ENCODE data around the gene MAP3K20. TPM values are rescaled to one million over a fixed set of nuclear protein-coding genes. Genes with fewer than 3 reads are reported as not detected.
A peak's percentile ranks its signal among the peaks of the same experiment; 100 is the strongest.

MAP3K20 gene
- polyA plus RNA-seq, 1 experiment: 74.6 TPM

- H3K4me3 ChIP-seq (ENCODE audit: low read depth, low read length): no peak overlapping the region
- CTCF ChIA-PET: interaction anchor here (0.5 to 9.9 kb wide), 43 partner anchors 11 to 1434 kb away, joined by 3 to 324 read pairs (median 6); no protein-coding TSS in a partner anchor
- DNase-seq (ENCODE audit: low read depth, low spot score): peak; percentile 79
- peak; percentile 33 for TF ChIP-seq CTCF (IDR thresholded peaks at IDR 0.05; ENCODE audit: low read depth, low read length)
- H3K9me3 ChIP-seq (ENCODE audit: control insufficient read depth, insufficient read depth, low read length): no peaks in the 10 kb centered on the region
- peak overlapping the region; percentile 69 for H3K27ac ChIP-seq (ENCODE audit: low read depth, low read length)
- H3K27me3 ChIP-seq (ENCODE audit: control insufficient read depth, insufficient read depth, low read length): no peaks in the 10 kb centered on the region
- POLR2A ChIA-PET: interaction anchor here (0.6 to 2.0 kb wide), 8 partner anchors 20 to 189 kb away, joined by 3 to 13 read pairs (median 5); no protein-coding TSS in a partner anchor
Observed at GRCh38 chr2:173028671-173029070, 47.0 kb upstream of the MAP3K20 start.

- TF ChIP-seq CTCF (IDR thresholded peaks at IDR 0.05; ENCODE audit: low read depth, low read length): no peak
- POLR2A ChIA-PET: interaction anchor here (0.6 kb wide), 1 partner anchor 25 kb away, joined by 4 read pairs; no protein-coding TSS in a partner anchor
- CTCF ChIA-PET: interaction anchor here (6.1 kb wide), 1 partner anchor 179 kb away, joined by 324 read pairs; no protein-coding TSS in a partner anchor
- Histone ChIP-seq H3K27me3 (ENCODE audit: control insufficient read depth, insufficient read depth, low read length) (no peaks in the 10 kb centered on the region), H3K27ac (ENCODE audit: low read depth, low read length) (no peak overlapping the region), H3K4me3 (ENCODE audit: low read depth, low read length) (no peak overlapping the region), H3K9me3 (ENCODE audit: control insufficient read depth, insufficient read depth, low read length) (no peaks in the 10 kb centered on the region)
- no peak for DNase-seq (ENCODE audit: low read depth, low spot score)
Observed at GRCh38 chr2:173030561-173031490, 44.8 kb upstream of the MAP3K20 start.

GRCh38 chr2:173032032-173032431 is 43.6 kb upstream of the MAP3K20 start:
- Histone ChIP-seq H3K27ac (ENCODE audit: low read depth, low read length) (no peak overlapping the region), H3K27me3 (ENCODE audit: control insufficient read depth, insufficient read depth, low read length) (no peaks in the 10 kb centered on the region), H3K9me3 (ENCODE audit: control insufficient read depth, insufficient read depth, low read length) (no peaks in the 10 kb centered on the region), H3K4me3 (ENCODE audit: low read depth, low read length) (no peak overlapping the region)
- TF ChIP-seq CTCF (IDR thresholded peaks at IDR 0.05; ENCODE audit: low read depth, low read length): no peak
- CTCF ChIA-PET: interaction anchor here (0.8 to 3.3 kb wide), 2 partner anchors 9 to 179 kb away, joined by 3 to 17 read pairs; no protein-coding TSS in a partner anchor
- POLR2A ChIA-PET: no interaction called here
- DNase-seq (ENCODE audit: low read depth, low spot score): no peak

- POLR2A ChIA-PET: no interaction called here
- CTCF ChIA-PET: interaction anchor here (0.8 to 3.3 kb wide), 2 partner anchors 10 to 178 kb away, joined by 3 to 17 read pairs; no protein-coding TSS in a partner anchor
Observed at GRCh38 chr2:173033084-173033483, 42.6 kb upstream of the MAP3K20 start.

More at GRCh38 chr2:173033084-173033483, 42.6 kb upstream of the MAP3K20 start:
- H3K27me3 ChIP-seq (ENCODE audit: control insufficient read depth, insufficient read depth, low read length): no peaks in the 10 kb centered on the region
- H3K4me3 ChIP-seq (ENCODE audit: low read depth, low read length): no peak overlapping the region
- H3K27ac ChIP-seq (ENCODE audit: low read depth, low read length): no peak overlapping the region
- TF ChIP-seq CTCF (IDR thresholded peaks at IDR 0.05; ENCODE audit: low read depth, low read length): no peak
- DNase-seq (ENCODE audit: low read depth, low spot score): no peak
- no peaks in the 10 kb centered on the region for H3K9me3 ChIP-seq (ENCODE audit: control insufficient read depth, insufficient read depth, low read length)

All from AG04450 (cell line).